ENCODE data around the gene DGAT2. TPM values are rescaled to one million over a fixed set of nuclear protein-coding genes. Genes with fewer than 3 reads are reported as not detected.

The DGAT2 gene
- total and polyA plus RNA-seq, 2 donors from 2014 or later, result 1.4 to 7.0 TPM

GRCh38 chr11:75768909-75769771 is 562 bp downstream of the DGAT2 start:
- TF ChIP-seq, protein P1, sequence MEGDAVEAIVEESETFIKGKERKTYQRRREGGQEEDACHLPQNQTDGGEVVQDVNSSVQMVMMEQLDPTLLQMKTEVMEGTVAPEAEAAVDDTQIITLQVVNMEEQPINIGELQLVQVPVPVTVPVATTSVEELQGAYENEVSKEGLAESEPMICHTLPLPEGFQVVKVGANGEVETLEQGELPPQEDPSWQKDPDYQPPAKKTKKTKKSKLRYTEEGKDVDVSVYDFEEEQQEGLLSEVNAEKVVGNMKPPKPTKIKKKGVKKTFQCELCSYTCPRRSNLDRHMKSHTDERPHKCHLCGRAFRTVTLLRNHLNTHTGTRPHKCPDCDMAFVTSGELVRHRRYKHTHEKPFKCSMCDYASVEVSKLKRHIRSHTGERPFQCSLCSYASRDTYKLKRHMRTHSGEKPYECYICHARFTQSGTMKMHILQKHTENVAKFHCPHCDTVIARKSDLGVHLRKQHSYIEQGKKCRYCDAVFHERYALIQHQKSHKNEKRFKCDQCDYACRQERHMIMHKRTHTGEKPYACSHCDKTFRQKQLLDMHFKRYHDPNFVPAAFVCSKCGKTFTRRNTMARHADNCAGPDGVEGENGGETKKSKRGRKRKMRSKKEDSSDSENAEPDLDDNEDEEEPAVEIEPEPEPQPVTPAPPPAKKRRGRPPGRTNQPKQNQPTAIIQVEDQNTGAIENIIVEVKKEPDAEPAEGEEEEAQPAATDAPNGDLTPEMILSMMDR (IDR thresholded peaks at IDR 0.05; ENCODE audit: borderline replicate concordance, extremely low read depth, insufficient read depth), result no peak
- H3K36me3 ChIP-seq (ENCODE audit: control insufficient read depth in 2 of 3, insufficient read depth in 3 of 3, low read length in 3 of 3), result no peaks in the 10 kb centered on the region
- H3K4me1 ChIP-seq (ENCODE audit: control insufficient read depth in 2 of 3, insufficient read depth in 2 of 3, low read depth in 1 of 3, low read length in 3 of 3), result peaks cover 0 to 10% (median 5%) of the 10 kb centered on the region in 3 donors
- FAIRE-seq (no peak), DNase-seq (peak in 4 of 5 donors; percentile 17 to 69 (median 40))
- peak overlapping the region in 2 of 3 donors; percentile 25 to 50 for H3K4me3 ChIP-seq (ENCODE audit: low read length in 3 of 3)
- H3K9ac ChIP-seq (ENCODE audit: low read length in 3 of 3), result no peak overlapping the region
- H3K27ac ChIP-seq (ENCODE audit: low read depth in 2 of 2, low read length in 2 of 2), result no peak overlapping the region
- H3K9me3 ChIP-seq (ENCODE audit: control insufficient read depth in 2 of 3, insufficient read depth in 1 of 3, low read length in 3 of 3), result no peaks in the 10 kb centered on the region
- intact Hi-C loops (cut with DNase I), result no loop called here
- H3K27me3 ChIP-seq (ENCODE audit: control insufficient read depth, insufficient read depth, low read length), result peaks cover 3% of the 10 kb centered on the region

DNA sequence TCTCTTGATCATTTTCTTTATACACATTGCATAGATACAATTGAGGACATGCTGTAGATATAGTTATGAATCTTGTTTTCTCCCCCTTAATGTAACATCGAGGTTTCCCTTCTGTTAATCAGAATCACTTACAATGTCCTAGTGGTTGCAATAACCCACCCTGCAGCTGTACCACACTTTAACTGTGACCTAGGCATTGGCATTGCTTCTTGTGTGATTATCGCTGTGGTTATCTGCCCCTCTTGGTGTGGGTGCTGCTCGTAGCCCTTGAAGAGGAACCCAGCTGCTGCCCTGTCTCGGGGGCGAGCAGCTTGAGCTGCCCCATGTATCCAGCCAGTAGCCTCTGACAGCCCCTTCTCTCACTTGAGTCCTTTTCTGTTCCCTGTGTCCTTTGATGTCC is 1.5 kb downstream of the DGAT2 start:
- no peaks in the 10 kb centered on the region for H3K9me3 ChIP-seq (ENCODE audit: control insufficient read depth in 2 of 3, insufficient read depth in 1 of 3, low read length in 3 of 3)
- intact Hi-C loops (cut with DNase I), result no loop called here
- DNase-seq, result peak in 1 of 5 donors; percentile 33
- TF ChIP-seq, protein P1 (IDR thresholded peaks at IDR 0.05; ENCODE audit: borderline replicate concordance, extremely low read depth, insufficient read depth), result no peak
- no peak for FAIRE-seq
- no peaks in the 10 kb centered on the region for H3K36me3 ChIP-seq (ENCODE audit: control insufficient read depth in 2 of 3, insufficient read depth in 3 of 3, low read length in 3 of 3)
- no peak overlapping the region for H3K9ac ChIP-seq (ENCODE audit: low read length in 3 of 3)
- H3K27me3 ChIP-seq (ENCODE audit: control insufficient read depth, insufficient read depth, low read length), result peaks cover 3% of the 10 kb centered on the region
- no peak overlapping the region for H3K27ac ChIP-seq (ENCODE audit: low read depth in 2 of 2, low read length in 2 of 2)
- H3K4me1 ChIP-seq (ENCODE audit: control insufficient read depth in 2 of 3, insufficient read depth in 2 of 3, low read depth in 1 of 3, low read length in 3 of 3), result peaks cover 0 to 10% (median 5%) of the 10 kb centered on the region in 3 donors
- H3K4me3 ChIP-seq (ENCODE audit: low read length in 3 of 3), result no peak overlapping the region

DNA sequence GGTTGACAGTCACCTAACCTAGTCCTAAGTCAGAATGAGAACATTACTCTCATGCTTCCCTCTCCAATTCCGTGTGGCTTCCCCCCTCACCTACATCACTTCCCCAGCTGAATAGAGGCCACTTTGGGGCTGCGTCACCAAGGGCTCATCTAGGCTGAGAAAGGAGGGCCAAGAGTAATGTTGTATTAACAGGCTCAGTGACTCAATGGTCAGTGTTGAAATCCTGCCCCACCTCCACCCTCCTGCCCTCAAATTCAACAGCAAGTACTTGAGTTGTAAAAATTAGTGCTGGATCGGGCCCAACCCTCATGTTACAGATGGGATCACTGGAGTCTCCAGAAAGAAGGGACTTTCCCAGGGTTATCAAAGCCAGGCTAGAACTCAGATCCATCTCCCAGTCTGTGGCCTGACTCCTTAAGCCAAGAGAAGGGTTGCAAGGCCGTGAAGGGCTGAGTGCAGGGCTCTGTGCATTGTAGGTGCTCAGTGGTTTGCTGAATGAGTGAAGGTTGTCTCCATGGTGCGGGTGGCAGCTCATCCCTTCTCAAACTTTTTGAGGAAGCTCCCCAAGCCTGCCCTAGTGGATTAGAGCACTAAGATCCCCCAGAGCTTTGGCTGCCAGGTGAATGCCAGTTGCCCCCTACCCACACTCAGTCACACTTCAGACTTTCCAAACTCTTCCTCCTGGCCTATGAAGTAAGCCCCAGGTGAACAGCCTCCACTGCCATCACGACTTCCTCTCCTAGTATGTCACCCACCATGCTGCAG is 3.2 kb downstream of the DGAT2 start:
- intact Hi-C loops (cut with DNase I), result no loop called here
- TF ChIP-seq, protein P1 (IDR thresholded peaks at IDR 0.05; ENCODE audit: borderline replicate concordance, extremely low read depth, insufficient read depth), result no peak
- no peak overlapping the region for H3K9ac ChIP-seq (ENCODE audit: low read length in 3 of 3)
- H3K9me3 ChIP-seq (ENCODE audit: control insufficient read depth in 2 of 3, insufficient read depth in 1 of 3, low read length in 3 of 3), result no peaks in the 10 kb centered on the region
- peaks cover 3% of the 10 kb centered on the region for H3K27me3 ChIP-seq (ENCODE audit: control insufficient read depth, insufficient read depth, low read length)
- FAIRE-seq, result no peak
- no peak overlapping the region for H3K27ac ChIP-seq (ENCODE audit: low read depth in 2 of 2, low read length in 2 of 2)
- DNase-seq, result peak in 1 of 5 donors; percentile 64
- H3K36me3 ChIP-seq (ENCODE audit: control insufficient read depth in 2 of 3, insufficient read depth in 3 of 3, low read length in 3 of 3), result no peaks in the 10 kb centered on the region
- H3K4me1 ChIP-seq (ENCODE audit: control insufficient read depth in 2 of 3, insufficient read depth in 2 of 3, low read depth in 1 of 3, low read length in 3 of 3), result peaks cover 0 to 10% (median 5%) of the 10 kb centered on the region in 3 donors
- H3K4me3 ChIP-seq (ENCODE audit: low read length in 3 of 3), result no peak overlapping the region

Measured in kidney (tissue), 14 donors.